ENCODE measurements around the gene ANO1. TPM values are rescaled to one million over a fixed set of nuclear protein-coding genes. Genes with fewer than 3 reads are reported as not detected.

The ANO1 gene
- total RNA-seq, 4 donors from 2014 or later = 5.1 to 17.5 (median 14.5) TPM

DNA sequence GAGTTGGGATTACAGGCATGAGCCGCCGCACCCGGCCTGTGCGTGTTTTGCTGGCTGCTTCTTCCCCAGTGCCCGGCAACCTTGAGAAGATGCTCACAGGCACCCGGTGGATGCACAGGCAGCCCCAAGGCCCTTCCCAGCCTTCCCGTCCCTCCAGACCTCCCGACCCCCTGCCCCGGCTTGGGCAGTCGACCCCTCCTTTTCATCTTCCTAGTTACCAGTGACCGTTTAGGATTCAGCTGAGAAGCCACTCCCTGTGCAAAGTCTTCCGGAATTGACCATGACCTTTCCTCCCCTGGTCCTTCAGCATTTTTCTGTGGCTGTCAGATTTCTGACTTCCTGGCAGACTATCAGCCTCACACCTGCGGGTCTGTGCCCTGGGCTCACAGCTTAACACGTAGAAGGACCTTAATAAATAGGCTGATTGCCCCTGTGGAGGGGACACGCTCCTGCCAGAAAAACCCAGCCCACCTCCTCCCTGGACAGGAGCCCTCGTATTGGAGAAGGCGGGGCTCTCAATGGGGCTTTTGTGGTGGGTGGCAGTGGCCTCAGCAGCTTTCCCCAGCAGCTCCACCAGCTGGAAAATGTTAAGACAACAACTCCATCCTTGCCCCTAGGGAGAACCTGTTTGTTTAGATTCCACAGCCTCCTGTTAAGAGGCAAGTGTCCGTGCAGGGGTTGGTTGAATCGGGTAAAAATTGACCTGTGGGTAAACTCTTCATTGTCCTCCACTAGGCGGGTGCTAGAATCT, 10.4 kb upstream of the ANO1 start:
- DNase-seq = no peak
- 54 to 56% methylated on average over 12 of the region's 20 CpGs for WGBS, 2 donors
- intact Hi-C loops (cut with DNase I) = no loop called here
- TF ChIP-seq POLR2A (IDR thresholded peaks at IDR 0.05) = no peak
- TF ChIP-seq, protein P1, sequence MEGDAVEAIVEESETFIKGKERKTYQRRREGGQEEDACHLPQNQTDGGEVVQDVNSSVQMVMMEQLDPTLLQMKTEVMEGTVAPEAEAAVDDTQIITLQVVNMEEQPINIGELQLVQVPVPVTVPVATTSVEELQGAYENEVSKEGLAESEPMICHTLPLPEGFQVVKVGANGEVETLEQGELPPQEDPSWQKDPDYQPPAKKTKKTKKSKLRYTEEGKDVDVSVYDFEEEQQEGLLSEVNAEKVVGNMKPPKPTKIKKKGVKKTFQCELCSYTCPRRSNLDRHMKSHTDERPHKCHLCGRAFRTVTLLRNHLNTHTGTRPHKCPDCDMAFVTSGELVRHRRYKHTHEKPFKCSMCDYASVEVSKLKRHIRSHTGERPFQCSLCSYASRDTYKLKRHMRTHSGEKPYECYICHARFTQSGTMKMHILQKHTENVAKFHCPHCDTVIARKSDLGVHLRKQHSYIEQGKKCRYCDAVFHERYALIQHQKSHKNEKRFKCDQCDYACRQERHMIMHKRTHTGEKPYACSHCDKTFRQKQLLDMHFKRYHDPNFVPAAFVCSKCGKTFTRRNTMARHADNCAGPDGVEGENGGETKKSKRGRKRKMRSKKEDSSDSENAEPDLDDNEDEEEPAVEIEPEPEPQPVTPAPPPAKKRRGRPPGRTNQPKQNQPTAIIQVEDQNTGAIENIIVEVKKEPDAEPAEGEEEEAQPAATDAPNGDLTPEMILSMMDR (IDR thresholded peaks at IDR 0.05) = no peak
- no peak overlapping the region for H3K4me3 ChIP-seq
- H3K36me3 ChIP-seq = no peaks in the 10 kb centered on the region
- H3K9me3 ChIP-seq = no peaks in the 10 kb centered on the region
- H3K27me3 ChIP-seq = peaks cover 0 to 70% (median 0%) of the 10 kb centered on the region in 4 donors
- peaks cover 4 to 40% (median 18%) of the 10 kb centered on the region in 3 donors for H3K4me1 ChIP-seq
- no peak overlapping the region for H3K27ac ChIP-seq

DNA sequence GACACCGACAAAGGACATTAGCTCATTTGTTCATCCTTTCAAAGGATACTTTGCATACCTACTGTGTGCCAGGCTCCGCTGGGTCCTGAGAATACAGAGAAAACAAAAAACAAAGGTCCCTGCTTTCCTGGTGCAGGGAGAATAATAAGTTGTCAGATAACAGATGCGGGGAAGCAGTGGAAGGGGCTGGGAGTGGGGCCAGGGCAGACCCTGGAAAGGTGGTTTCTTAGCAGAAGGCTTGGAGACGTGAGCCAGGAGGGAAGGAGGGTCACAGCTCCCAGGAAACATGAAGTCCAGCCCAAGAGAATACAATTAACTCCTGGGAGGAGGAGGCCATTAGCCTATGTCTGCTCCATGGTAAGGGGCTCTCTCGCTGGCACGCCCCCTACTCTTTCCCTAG, 9.8 kb upstream of the ANO1 start:
- DNase-seq = no peak
- H3K9me3 ChIP-seq = no peaks in the 10 kb centered on the region
- no peaks in the 10 kb centered on the region for H3K36me3 ChIP-seq
- H3K4me1 ChIP-seq = peaks cover 4 to 40% (median 18%) of the 10 kb centered on the region in 3 donors
- TF ChIP-seq, protein P1 (IDR thresholded peaks at IDR 0.05) = no peak
- no peak for TF ChIP-seq POLR2A (IDR thresholded peaks at IDR 0.05)
- no peak overlapping the region for H3K4me3 ChIP-seq
- no peak overlapping the region for H3K27ac ChIP-seq
- peaks cover 0 to 72% (median 0%) of the 10 kb centered on the region in 4 donors for H3K27me3 ChIP-seq
- intact Hi-C loops (cut with DNase I) = no loop called here
- WGBS, 2 donors = 58% methylated on average over 4 to 6 of the region's 6 CpGs

DNA sequence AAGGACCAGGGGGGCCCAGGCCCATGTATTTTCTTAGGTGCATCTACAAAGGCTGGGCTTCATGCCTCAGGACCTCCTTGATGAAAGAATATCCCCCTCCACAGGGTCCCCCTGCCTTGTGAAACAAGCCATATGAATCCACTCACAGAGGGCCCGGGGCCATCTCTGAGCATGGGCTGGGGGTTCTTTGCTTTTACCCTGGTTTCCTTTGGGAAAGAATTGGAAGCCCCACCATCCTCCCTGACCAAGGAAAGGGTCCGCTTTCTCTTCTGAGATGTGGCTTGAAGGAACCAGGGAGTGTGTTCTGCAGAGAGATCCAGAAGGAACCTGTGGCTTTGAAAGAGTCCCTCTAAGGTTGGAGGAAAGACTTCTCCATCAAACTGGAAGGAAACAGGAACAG, 9.2 kb upstream of the ANO1 start:
- no peak for DNase-seq
- no peak overlapping the region for H3K27ac ChIP-seq
- no peak for TF ChIP-seq POLR2A (IDR thresholded peaks at IDR 0.05)
- TF ChIP-seq, protein P1 (IDR thresholded peaks at IDR 0.05) = no peak
- H3K27me3 ChIP-seq = peaks cover 0 to 78% (median 0%) of the 10 kb centered on the region in 4 donors
- WGBS, 2 donors = 82% methylated on average over 2 of the region's 2 CpGs; no CpG with 5 or more reads in 1 of the 2 donors
- H3K36me3 ChIP-seq = no peaks in the 10 kb centered on the region
- intact Hi-C loops (cut with DNase I) = no loop called here
- no peak overlapping the region for H3K4me3 ChIP-seq
- no peaks in the 10 kb centered on the region for H3K9me3 ChIP-seq
- peaks cover 2 to 38% (median 15%) of the 10 kb centered on the region in 3 donors for H3K4me1 ChIP-seq

DNA sequence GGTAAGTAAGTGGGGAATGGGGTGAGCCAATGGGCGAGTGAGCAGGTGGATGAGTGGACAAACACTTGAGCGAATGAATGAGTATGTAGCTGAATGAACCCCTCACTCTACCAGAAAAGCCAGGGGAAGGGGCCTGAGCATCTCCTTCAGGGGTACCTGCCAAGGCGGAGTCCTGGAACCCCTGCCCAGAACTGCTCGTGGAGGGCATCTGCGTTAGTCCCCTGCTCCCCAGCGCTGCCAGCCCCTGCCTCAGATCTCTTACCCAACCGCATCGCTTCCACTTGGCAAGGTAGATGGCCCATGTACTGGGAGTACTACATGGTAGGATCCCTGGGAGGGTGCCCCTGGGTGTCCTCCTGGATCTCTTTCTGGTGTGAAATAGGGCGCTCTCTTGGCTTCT, 7.4 kb upstream of the ANO1 start:
- DNase-seq = no peak
- Histone ChIP-seq H3K27me3 (peaks cover 0 to 90% (median 0%) of the 10 kb centered on the region in 4 donors), H3K4me1 (peaks cover 0 to 23% (median 0%) of the 10 kb centered on the region in 3 donors), H3K36me3 (no peaks in the 10 kb centered on the region), H3K27ac (no peak overlapping the region), H3K9me3 (no peaks in the 10 kb centered on the region), H3K4me3 (no peak overlapping the region)
- WGBS, 2 donors = 88 to 89% methylated on average over 9 of the region's 9 CpGs
- intact Hi-C loops (cut with DNase I) = no loop called here
- TF ChIP-seq, protein P1 (IDR thresholded peaks at IDR 0.05) = no peak
- no peak for TF ChIP-seq POLR2A (IDR thresholded peaks at IDR 0.05)

DNA sequence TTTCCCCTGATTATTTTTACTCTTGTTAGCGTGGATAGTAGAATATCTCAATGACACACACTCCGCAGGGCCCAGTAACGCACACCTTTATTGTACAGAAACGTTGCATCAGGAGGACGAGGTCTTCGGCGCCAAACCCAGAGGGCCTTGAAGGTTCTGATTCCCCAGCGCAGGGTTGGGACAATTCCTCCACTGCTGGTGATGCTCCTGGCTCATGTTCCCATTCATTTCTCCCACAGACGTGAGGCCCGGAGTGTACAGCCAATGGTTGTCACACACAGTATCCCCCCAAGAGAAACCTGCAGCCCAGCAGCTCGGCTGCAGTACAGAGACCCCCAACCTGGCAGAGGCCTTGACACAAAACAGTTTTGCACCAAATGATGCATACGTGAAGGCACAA, 6.1 kb upstream of the ANO1 start:
- Histone ChIP-seq H3K27me3 (peaks cover 0 to 94% (median 0%) of the 10 kb centered on the region in 4 donors), H3K4me3 (no peak overlapping the region), H3K36me3 (no peaks in the 10 kb centered on the region), H3K9me3 (no peaks in the 10 kb centered on the region), H3K4me1 (peaks cover 0 to 23% (median 0%) of the 10 kb centered on the region in 3 donors), H3K27ac (no peak overlapping the region)
- no peak for TF ChIP-seq POLR2A (IDR thresholded peaks at IDR 0.05)
- TF ChIP-seq, protein P1 (IDR thresholded peaks at IDR 0.05) = no peak
- 88 to 89% methylated on average over 11 to 12 of the region's 12 CpGs for WGBS, 2 donors
- intact Hi-C loops (cut with DNase I) = no loop called here
- DNase-seq = no peak
